GM21825 (cell line): Measurements from ENCODE around the gene SLC7A10.

ENCODE experiments used
- ATAC-seq: cut with Tn5 transposase; IDR thresholded peaks from one replicate; pipeline ENCODE4 v1.9.1; 2021; ENCODE audit warnings: mild to moderate bottlenecking, moderate library complexity; ENCODE audit not compliant: unreplicated experiment

The SLC7A10 gene

GRCh38 chr19:33225458-33225926 is at the start of gene SLC7A10:
Gene SLC7A10, minus strand, starts transcription at chr19:33225850. Its CDS starts 147 bp downstream, at chr19:33225703.
- no peak for ATAC-seq

- ATAC-seq = no peak
These were observed 49.3 kb upstream of the SLC7A10 start for GRCh38 chr19:33274663-33275558.

GRCh38 chr19:33273881-33274662 is 48.4 kb upstream of the SLC7A10 start:
- ATAC-seq = no peak

- ATAC-seq = no peak
These were observed 47.6 kb upstream of the SLC7A10 start for GRCh38 chr19:33273065-33273736.

- no peak for ATAC-seq
These were observed 45.8 kb upstream of the SLC7A10 start for GRCh38 chr19:33271246-33272021.

- no peak for ATAC-seq
These were observed 45.1 kb upstream of the SLC7A10 start for GRCh38 chr19:33270769-33271168.

- no peak for ATAC-seq
These were observed 43.4 kb upstream of the SLC7A10 start for GRCh38 chr19:33269016-33269415.

- no peak for ATAC-seq
These were observed 42.7 kb upstream of the SLC7A10 start for GRCh38 chr19:33268162-33268991.

GRCh38 chr19:33267706-33268105 is 42.1 kb upstream of the SLC7A10 start:
- ATAC-seq = no peak

- ATAC-seq = no peak
These were observed 41.4 kb upstream of the SLC7A10 start for GRCh38 chr19:33266974-33267484.

GRCh38 chr19:33264881-33265445 is 39.3 kb upstream of the SLC7A10 start:
- no peak for ATAC-seq

- ATAC-seq = no peak
These were observed 37.8 kb upstream of the SLC7A10 start for GRCh38 chr19:33263325-33264023.

- ATAC-seq = no peak
These were observed 36.0 kb upstream of the SLC7A10 start for GRCh38 chr19:33261511-33262189.

GRCh38 chr19:33260628-33261418 is 35.2 kb upstream of the SLC7A10 start:
- no peak for ATAC-seq

GRCh38 chr19:33259539-33259938 is 33.9 kb upstream of the SLC7A10 start:
- no peak for ATAC-seq

GRCh38 chr19:33257828-33258227 is 32.2 kb upstream of the SLC7A10 start:
- ATAC-seq = no peak

GRCh38 chr19:33256261-33256660 is 30.6 kb upstream of the SLC7A10 start:
- no peak for ATAC-seq
